DND-41 (cell line): Measurements from ENCODE around the gene FGF11.

Experiments used
- CTCF ChIP-seq: IDR thresholded peaks from 2 replicates; pipeline ENCODE4 v1.5.1; 2012; ENCODE audit warnings: borderline replicate concordance, low read length, moderate library complexity, mild to moderate bottlenecking; ENCODE audit not compliant: poor library complexity, severe bottlenecking; ENCODE audit errors: extremely low read depth
- EZH2 ChIP-seq: IDR thresholded peaks from 3 replicates; pipeline ENCODE4 v1.6.1; 2012; ENCODE audit warnings: borderline replicate concordance, low read depth, mild to moderate bottlenecking, moderate library complexity, low read length, inconsistent platforms; ENCODE audit not compliant: severe bottlenecking

- no peak for TF ChIP-seq CTCF
- TF ChIP-seq EZH2 = no peak
Observed at GRCh38 chr17:7408863-7409262, 30.4 kb upstream of the FGF11 start.
